Left forelimb (tissue), 1 donor: ENCODE results near the gene YIPF7.

Experiments
- DNase-seq: peaks from one replicate; pipeline ENCODE4 v3.0.0-alpha.2; 2018; ENCODE audit warnings: low spot score

Gene YIPF7

GRCh38 chr4:44651425-44651824 is at the start of gene YIPF7:
Gene YIPF7 (minus strand): TSS chr4:44651625. CDS start chr4:44650100, 1,525 bp downstream.
- no peak for DNase-seq

- no peak for DNase-seq
Measured at GRCh38 chr4:44701037-44701436, 49.6 kb upstream of the YIPF7 start.

GRCh38 chr4:44700427-44700826 is 49.0 kb upstream of the YIPF7 start:
- no peak for DNase-seq

- DNase-seq: no peak
Measured at GRCh38 chr4:44684648-44685047, 33.2 kb upstream of the YIPF7 start.

GRCh38 chr4:44679060-44679459 is 27.6 kb upstream of the YIPF7 start:
- DNase-seq: no peak

- DNase-seq: peak; percentile 94
Measured at GRCh38 chr4:44678094-44679041, 26.9 kb upstream of the YIPF7 start, which contains the start of gene GUF1. Gene GUF1 (plus strand): TSS chr4:44678420. CDS start chr4:44678623, 203 bp downstream.

GRCh38 chr4:44675366-44675765 is 23.9 kb upstream of the YIPF7 start:
- no peak for DNase-seq

- DNase-seq: no peak
Measured at GRCh38 chr4:44674471-44674870, 23.0 kb upstream of the YIPF7 start.

GRCh38 chr4:44671636-44672035 is 20.2 kb upstream of the YIPF7 start:
- DNase-seq: no peak

GRCh38 chr4:44670506-44671199 is 19.2 kb upstream of the YIPF7 start:
- no peak for DNase-seq

GRCh38 chr4:44668526-44668925 is 17.1 kb upstream of the YIPF7 start:
- DNase-seq: no peak

- DNase-seq: no peak
Measured at GRCh38 chr4:44663539-44664263, 12.3 kb upstream of the YIPF7 start.

GRCh38 chr4:44662623-44663005 is 11.2 kb upstream of the YIPF7 start:
- DNase-seq: no peak

- DNase-seq: no peak
Measured at GRCh38 chr4:44661940-44662622, 10.7 kb upstream of the YIPF7 start.

GRCh38 chr4:44660396-44660795 is 9.0 kb upstream of the YIPF7 start:
- no peak for DNase-seq

- no peak for DNase-seq
Measured at GRCh38 chr4:44652002-44652401, 577 bp upstream of the YIPF7 start.

GRCh38 chr4:44646151-44646550 is 5.3 kb downstream of the YIPF7 start:
- no peak for DNase-seq

- no peak for DNase-seq
Measured at GRCh38 chr4:44638091-44638490, 13.3 kb downstream of the YIPF7 start.

GRCh38 chr4:44632733-44633132 is 18.7 kb downstream of the YIPF7 start:
- DNase-seq: no peak

GRCh38 chr4:44632089-44632488 is 19.3 kb downstream of the YIPF7 start:
- DNase-seq: no peak

GRCh38 chr4:44629280-44629866 is 22.1 kb downstream of the YIPF7 start:
- DNase-seq: no peak
